Astrocyte of the hippocampus (primary cell): ENCODE results near the gene PLXDC1.
"Not testable (repeated sequence)": the region's sequence is repeated elsewhere in the genome, so short reads cannot be mapped to it uniquely, and the experiment has no call there.

Experiments used
- DNase-seq: peaks from one replicate; pipeline ENCODE4 v3.0.0; 2011; ENCODE audit warnings: low read depth, low spot score

PLXDC1 gene

GRCh38 chr17:39126436-39126835 is 25.0 kb downstream of the PLXDC1 start:
- DNase-seq, result no peak

GRCh38 chr17:39125143-39125875 is 26.1 kb downstream of the PLXDC1 start:
- no peak for DNase-seq

DNA sequence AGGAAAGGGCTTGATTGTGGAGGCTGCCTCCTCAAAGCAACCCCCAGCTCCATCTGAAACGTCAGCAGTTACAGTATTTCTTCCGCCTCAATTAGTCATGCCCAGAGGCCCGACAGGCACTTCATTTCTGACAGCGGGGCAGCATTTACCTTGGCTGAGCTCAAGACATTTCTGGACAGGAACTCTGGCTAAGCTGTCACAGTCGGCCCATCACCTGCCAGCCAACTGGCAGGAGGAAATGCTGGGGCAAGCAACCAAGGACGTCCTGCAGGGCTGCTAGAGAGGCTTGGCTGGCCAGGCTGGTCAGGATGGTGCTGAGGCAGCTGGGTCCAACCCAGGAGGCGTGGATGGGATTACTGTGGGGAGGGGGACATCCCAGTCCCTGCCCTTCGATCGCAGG is 27.8 kb downstream of the PLXDC1 start:
- DNase-seq, result peak; percentile 47

- DNase-seq, result no peak
Measured at GRCh38 chr17:39122991-39123390, 28.4 kb downstream of the PLXDC1 start.

- DNase-seq, result not testable (repeated sequence)
Measured at GRCh38 chr17:39121919-39122318, 29.5 kb downstream of the PLXDC1 start.

GRCh38 chr17:39118674-39119419 is 32.6 kb downstream of the PLXDC1 start:
- DNase-seq, result no peak

- DNase-seq, result no peak
Measured at GRCh38 chr17:39116224-39116623, 35.2 kb downstream of the PLXDC1 start.

DNA sequence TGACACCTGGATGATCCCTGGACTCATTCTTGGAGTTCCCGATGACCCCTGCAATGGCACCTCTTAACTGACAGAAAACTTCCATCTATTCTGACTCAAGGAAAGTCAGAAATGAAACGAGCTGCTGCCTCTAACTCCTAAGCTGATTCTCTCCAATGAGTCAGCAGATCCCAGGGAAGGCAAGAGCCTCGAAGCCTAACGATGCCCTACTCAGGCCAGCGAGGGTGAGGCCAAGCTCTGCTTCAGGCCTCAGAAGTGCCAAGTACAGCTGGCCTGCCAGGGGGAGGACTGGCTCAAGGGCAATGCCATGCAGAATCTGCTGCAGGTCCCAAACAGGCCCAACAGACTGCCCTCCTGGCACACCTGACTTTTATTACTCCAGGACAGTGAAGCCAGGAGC is 36.3 kb downstream of the PLXDC1 start:
- DNase-seq, result peak; percentile 26

- DNase-seq, result no peak
Measured at GRCh38 chr17:39114723-39115122, 36.7 kb downstream of the PLXDC1 start.

GRCh38 chr17:39113871-39114270 is 37.6 kb downstream of the PLXDC1 start:
- DNase-seq, result no peak

DNA sequence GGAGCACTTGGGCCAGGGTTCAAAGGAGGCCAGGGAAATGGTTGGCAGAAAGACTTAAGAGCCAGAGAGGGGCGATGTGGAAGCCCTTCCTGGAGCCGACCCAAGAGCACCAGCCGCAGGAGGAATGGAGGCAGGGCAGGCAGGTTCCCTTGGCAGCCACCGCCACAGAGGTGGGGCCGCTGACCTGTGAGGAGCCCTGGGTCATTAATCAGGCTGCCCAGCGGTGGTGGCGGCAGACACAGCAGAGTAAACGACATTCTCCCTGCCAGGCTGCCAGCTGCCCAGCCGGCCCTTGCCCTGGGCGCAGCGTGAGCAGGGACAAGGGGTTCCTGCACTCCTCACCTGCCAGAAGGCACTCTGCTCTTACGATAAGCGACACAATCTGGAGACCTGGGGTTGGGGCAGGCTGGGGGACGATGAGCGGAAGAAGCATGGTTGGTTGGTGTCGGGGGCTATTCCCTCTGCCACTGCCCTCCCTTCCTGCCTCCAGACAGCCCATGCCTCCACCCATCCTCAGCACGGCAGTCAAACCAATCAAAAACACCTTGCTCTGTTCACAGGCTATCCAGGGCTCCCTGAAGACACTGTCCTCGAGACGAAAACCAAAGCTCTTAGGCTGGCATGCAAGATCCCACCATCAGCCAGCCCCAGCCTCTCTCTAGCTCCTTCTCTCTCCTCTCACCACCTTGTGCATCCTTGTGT is 40.9 kb downstream of the PLXDC1 start:
- no peak for DNase-seq

DNA sequence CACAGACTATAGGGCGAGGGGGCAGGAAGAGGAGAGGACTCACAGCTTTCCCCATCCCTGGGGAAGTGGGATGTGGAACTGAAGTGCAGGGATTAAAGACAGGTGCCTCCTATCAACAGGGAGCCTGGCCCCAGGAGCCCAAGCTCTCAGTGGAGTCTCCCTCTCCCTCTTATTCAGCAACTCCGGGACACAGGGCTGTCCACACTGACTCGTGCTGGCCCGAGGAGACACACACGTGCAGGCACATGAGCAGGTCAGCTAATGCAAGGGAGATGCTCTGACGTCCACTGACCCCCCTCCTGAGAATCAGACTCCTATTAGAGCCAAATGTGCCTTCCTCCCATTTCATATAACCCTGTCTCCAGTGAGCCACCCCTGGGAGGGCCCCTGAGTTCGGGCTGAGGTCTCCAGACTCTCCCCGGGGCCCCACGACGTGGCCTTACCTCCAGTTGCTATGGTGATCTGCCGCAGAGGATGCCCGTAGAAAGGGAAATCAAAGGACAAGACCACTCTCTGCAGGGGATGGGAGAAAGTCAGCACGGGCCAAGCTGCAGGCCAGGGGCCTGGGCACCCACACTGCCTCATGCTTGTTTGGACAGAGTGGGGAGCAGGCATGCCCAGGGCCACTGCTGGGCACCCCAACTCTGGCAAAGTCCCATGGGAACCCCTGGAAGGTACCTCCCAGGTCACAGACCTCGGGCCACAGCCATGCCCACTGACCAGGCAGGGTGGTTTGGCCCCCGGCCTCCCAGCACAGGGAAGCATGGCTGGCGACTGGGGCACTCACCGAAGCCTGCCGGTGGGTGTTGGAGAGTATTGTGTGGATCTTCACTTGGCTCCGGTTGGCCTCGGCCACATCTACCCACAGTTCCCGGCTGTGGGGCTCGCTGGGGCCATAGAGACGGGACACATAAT is 42.7 kb downstream of the PLXDC1 start:
- no peak for DNase-seq

- no peak for DNase-seq
Measured at GRCh38 chr17:39107973-39108372, 43.5 kb downstream of the PLXDC1 start.

GRCh38 chr17:39107155-39107554 is 44.3 kb downstream of the PLXDC1 start:
- DNase-seq, result no peak

GRCh38 chr17:39105705-39106104 is 45.7 kb downstream of the PLXDC1 start:
- no peak for DNase-seq

GRCh38 chr17:39104657-39105056 is 46.8 kb downstream of the PLXDC1 start:
- no peak for DNase-seq

GRCh38 chr17:39104046-39104445 is 47.4 kb downstream of the PLXDC1 start:
- DNase-seq, result peak; percentile 19

GRCh38 chr17:39101091-39101490 is 50.3 kb downstream of the PLXDC1 start:
- no peak for DNase-seq

DNA sequence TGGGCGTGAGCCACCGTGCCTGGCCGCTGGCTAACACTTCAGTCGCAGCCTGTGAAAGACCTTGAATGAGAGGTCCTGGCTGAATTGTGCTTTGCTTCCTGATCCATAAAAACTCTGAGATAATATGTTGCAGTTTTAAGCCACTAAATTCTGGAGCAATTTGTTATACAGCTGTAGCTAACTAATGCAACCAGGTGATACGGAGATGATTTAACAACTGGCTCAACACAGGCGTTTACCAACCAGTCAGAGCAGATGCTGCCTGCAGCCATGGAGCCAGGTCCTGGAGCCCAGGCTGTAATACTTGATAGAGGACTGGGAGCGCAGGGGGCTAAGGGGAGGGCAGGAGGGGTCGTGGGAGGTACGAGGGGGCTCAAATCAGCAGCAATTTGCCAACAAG is 50.9 kb downstream of the PLXDC1 start:
- no peak for DNase-seq

DNA sequence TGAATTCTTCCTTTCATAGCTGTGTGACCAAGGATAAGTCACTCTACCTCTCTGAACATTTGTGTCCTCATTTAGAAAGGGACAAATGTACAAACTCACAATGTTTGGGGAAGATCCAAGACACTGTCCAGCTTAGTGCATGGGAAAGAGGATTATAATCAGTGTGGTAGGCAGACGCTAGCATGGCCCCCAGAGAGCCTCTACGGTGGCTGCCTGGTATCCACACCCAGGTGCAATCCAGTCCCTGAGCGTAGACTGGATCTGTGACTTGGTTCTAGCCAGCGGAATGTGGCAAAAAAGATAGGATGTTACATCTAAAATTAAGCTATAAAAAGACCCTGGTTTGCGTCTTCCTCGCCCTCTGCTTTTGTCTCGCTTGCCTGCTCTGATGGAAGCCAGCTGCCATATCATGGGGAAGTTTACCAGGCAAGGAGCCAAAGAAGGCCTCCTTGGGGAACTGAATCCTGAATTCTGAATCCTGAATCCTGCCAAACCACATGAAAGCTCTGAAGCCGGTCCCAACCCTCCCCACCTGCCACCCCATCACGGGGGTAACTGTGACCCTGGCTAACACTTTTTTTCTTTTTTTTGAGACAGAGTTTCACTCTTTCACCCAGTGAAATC is 51.7 kb downstream of the PLXDC1 start:
- DNase-seq, result peak; percentile 37

DNA sequence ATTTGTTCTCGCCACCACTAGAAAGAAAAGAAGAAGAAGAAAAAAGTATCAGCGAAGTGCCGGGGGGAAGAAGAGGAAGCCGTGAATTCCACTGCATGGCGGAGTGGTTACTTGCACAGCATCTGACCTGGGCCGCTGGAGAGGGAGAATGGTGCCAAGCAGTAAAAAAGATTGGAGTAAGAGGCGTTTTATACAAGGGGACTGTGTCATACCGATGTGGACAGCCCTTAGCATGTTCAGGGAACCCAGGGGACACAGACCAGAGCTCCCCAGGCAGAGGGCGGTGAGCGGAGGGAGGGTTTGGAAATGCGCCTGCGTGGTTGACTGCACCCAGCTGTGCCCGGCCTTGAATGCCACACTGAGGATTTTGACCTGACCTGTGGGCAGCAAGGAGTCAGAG is 52.8 kb downstream of the PLXDC1 start:
- no peak for DNase-seq
